Activated T-cell treated with anti-CD3 and anti-CD28 coated beads, Interleukin-2, amount 50 U/mL, for 4 hours (primary cell): Measurements from ENCODE around the gene USP22. TPM values are rescaled to one million over a fixed set of nuclear protein-coding genes. Genes with fewer than 3 reads are reported as not detected.
A peak's percentile ranks its signal among the peaks of the same experiment; 100 is the strongest.

Source experiments
- ATAC-seq, 2 donors: fragments of 200-7000 bp; cut with Tn5 transposase; one replicate each; pipeline ENCODE4 v1.10.0; 2021
- DNase-seq: peaks from one replicate; pipeline ENCODE4 v3.0.0-alpha.2; 2020
- H3K27me3 Mint-ChIP-seq: one replicate; pipeline ENCODE4 v1.8.0; 2021; ENCODE audit warnings: low read depth, mixed read lengths
- H3K36me3 Mint-ChIP-seq: one replicate; pipeline ENCODE4 v1.8.0; 2022; ENCODE audit warnings: mixed read lengths; ENCODE audit not compliant: insufficient read depth
- H3K4me1 Mint-ChIP-seq: one replicate; pipeline ENCODE4 v1.8.0; 2021; ENCODE audit warnings: low read depth, mixed read lengths
- H3K4me3 Mint-ChIP-seq: one replicate; pipeline ENCODE4 v1.8.0; 2021; ENCODE audit warnings: mild to moderate bottlenecking, moderate library complexity, mixed read lengths
- H3K9me3 Mint-ChIP-seq: one replicate; pipeline ENCODE4 v1.8.0; 2021; ENCODE audit warnings: mixed read lengths
- total RNA-seq, 3 donors: library from RNA; stranded (reverse); gene quantifications; one replicate each; pipeline ENCODE4 v1.2.1, GENCODE V29; 2021

USP22 gene
- total RNA-seq, 3 donors from 2014 or later: 112 to 125 (median 124) TPM

DNA sequence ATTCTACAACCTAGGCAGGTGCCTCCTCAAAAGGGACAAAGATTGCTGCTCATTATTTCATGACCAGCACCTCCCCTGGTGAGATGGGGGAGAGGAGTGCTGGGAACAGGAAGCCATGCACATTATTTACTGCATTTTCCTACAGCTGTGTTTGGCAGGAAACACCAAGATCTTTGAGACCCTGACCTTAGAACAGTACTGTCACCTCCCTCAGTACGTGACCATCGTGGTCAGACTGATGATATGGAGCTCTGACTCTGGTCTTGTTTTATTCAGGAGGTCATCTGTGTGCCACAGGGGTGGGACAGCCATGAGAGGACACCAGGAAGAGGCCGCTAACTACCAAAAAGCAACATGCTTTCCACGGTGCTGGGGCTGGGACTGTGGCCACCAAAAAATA lies 37.4 kb downstream of the USP22 start:
- DNase-seq: no peak
- Mint-ChIP-seq H3K4me3 (no peak overlapping the region), H3K27me3 (no peaks in the 10 kb centered on the region), H3K9me3 (no peaks in the 10 kb centered on the region), H3K4me1 (peaks cover 18% of the 10 kb centered on the region), H3K36me3 (peaks cover 44% of the 10 kb centered on the region)
- no peak for ATAC-seq

DNA sequence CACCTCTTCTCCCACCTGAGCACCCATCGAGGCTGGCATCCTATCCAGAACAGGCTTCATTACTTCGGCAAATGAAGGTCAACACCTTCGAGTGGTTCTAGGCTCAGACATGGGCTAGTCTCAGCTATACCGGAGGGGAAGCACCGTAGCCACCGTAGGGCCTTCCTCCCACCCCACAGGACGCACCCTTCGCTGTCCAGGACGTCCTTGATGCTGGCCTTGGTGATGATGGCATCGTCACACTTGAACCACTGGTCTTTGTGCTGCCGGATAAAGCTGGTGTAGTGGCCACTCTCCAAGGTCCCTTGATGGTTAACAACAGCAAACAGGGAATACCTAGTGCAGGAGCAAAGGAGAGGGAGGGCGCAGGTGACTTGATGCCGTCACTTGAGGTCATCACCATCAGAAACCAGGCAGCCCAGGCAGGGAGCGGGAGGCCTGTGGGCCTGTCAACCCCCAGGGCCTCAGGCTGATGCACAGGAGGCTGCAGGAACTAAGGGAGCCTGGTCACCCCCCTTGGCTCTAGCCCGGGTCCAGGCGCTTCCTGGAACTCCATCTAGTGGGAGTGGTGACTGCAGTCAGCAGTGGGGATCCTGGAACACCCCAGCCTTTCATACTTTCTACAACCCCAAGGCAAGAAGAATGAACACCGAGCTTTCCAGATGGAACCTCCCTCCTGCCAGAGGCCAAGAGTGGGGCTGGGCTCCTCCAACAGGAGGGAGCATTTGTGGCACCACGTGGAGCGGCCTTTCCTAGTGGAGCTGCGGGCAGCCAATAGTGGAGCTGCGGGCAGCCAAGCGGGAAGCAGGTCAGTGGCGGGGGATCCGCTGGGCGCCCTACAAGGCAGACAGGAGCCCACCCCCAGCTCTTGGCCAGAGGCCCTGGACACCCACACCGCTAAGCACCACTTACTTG lies 38.5 kb downstream of the USP22 start:
- ATAC-seq (no peak), DNase-seq (no peak)
- Mint-ChIP-seq H3K27me3 (no peaks in the 10 kb centered on the region), H3K4me1 (peaks cover 21% of the 10 kb centered on the region), H3K4me3 (no peak overlapping the region), H3K9me3 (no peaks in the 10 kb centered on the region), H3K36me3 (peaks cover 45% of the 10 kb centered on the region)

DNA sequence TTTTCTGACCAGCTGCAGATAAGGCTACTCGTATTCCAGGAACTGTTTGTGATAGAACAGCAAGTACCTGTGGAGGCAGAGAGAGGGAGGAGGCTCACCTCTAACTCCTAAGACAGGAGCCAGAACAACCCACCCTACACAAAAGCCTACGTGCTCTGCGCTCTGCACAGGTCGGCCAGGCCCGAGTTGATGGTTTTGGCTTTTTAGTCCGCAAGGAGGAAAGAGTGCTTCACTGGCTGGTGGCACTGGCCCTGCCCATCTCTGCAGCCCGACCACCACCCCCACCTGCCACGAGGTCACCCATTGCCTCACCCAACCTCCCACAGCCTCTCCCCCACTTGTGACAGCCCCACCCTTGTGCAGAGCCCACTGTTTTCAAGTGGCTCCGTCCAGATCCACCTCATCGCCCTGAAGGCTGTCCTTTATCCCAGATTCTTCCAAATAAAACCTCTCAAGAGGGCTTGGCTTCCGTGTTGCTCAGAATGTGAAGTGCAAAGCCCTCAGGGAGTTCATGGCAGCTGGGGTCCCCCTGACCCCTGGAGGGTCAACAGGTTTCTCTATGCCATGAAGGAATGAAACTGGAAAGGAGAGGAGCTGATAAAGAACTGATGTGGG lies 39.7 kb downstream of the USP22 start:
- no peak overlapping the region for H3K4me3 Mint-ChIP-seq
- peaks cover 36% of the 10 kb centered on the region for H3K36me3 Mint-ChIP-seq
- no peak for ATAC-seq
- peaks cover 30% of the 10 kb centered on the region for H3K4me1 Mint-ChIP-seq
- DNase-seq: no peak
- no peaks in the 10 kb centered on the region for H3K27me3 Mint-ChIP-seq
- H3K9me3 Mint-ChIP-seq: no peaks in the 10 kb centered on the region

DNA sequence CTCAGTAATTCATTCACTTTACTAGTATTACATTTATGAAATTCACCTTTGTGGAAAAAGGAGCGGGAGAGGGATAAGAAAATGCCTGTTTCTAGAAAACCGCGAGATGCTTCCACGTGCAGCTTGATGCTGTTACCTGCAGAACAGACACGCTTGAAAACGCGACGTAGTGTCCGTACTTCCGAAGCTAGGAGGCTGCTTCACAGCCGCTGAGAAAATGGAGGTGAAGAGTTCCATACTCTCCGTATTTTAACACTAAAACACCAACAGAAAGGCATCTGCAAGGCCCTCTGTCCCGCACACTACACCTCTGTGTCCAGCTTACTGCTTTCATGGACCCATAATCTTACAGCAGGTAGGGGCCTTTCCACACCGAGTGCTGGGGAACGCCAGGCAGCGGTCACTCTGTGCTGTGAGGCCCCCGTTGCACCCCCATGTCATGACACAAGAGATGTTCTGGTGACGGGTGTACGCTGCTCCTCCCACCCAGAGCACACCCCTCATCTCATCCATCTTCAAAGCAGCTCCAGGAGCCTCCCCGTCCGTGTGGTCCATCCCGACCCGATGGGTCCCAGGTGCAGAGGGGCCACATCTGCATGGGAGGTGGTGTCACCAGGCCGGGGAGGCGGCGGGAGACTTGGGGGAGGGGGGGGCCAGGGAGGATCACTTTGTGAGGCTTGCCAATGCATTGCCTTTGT lies 40.4 kb downstream of the USP22 start:
- no peaks in the 10 kb centered on the region for H3K9me3 Mint-ChIP-seq
- ATAC-seq: no peak
- no peak overlapping the region for H3K4me3 Mint-ChIP-seq
- DNase-seq: no peak
- H3K27me3 Mint-ChIP-seq: no peaks in the 10 kb centered on the region
- H3K4me1 Mint-ChIP-seq: peaks cover 30% of the 10 kb centered on the region
- H3K36me3 Mint-ChIP-seq: peaks cover 35% of the 10 kb centered on the region

DNA sequence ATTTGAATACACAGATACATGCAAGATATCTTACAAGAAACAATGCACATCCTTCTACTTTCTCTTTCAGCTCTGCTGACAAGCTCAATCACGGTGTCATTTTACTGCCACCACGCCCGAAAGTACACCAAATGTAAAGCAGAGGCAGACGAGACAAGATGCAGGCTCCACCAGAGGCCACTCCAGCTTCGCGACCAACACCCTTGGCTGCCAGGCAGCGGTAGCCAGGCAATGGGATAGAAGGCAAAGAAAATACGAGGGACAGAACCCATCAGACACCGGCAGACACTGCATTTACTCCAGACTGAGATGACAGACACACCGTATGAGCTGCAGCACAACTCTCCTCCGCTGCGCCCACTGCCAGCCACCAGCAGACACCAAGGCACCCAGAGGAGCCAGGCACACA lies 41.0 kb downstream of the USP22 start:
- Mint-ChIP-seq H3K27me3 (no peaks in the 10 kb centered on the region), H3K9me3 (no peaks in the 10 kb centered on the region), H3K4me1 (peaks cover 30% of the 10 kb centered on the region), H3K4me3 (no peak overlapping the region), H3K36me3 (peaks cover 31% of the 10 kb centered on the region)
- ATAC-seq: peak in 1 of 2 donors; percentile 23
- DNase-seq: no peak

DNA sequence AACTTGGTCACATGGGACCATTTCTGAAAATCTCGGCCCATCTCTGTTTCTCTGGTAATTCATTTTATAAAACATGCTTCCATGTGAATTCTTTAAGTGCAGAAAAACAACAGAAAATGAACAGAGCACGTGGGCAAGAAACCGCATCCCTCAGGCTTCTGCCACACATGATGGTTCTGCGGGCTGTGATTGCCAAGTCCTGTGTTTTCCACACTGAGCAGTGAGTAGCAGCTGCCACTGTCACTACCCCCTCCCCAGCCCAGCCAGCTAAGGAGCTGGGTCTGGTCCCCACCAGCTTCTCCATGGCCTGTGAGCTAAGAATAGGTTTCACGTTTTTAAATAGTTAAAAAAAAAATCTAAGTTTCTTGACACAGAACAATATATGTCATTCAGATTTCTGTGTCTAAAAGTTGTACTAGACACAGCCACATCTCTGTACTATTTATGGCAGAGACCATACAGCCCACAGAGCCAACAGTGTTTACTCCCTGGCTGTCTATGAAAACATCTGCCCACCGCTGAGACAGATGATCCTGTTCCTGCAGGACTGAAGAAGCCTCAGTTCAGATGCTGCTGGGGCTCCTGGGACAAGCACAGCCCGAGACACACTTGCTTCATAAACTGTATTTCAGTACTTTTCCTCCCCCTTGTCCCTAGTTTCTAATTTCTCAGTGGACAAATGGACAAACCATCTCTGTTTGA lies 41.5 kb downstream of the USP22 start:
- H3K4me1 Mint-ChIP-seq: peaks cover 30% of the 10 kb centered on the region
- DNase-seq (no peak), ATAC-seq (no peak)
- peaks cover 27% of the 10 kb centered on the region for H3K36me3 Mint-ChIP-seq
- H3K9me3 Mint-ChIP-seq: no peaks in the 10 kb centered on the region
- H3K4me3 Mint-ChIP-seq: no peak overlapping the region
- H3K27me3 Mint-ChIP-seq: no peaks in the 10 kb centered on the region

DNA sequence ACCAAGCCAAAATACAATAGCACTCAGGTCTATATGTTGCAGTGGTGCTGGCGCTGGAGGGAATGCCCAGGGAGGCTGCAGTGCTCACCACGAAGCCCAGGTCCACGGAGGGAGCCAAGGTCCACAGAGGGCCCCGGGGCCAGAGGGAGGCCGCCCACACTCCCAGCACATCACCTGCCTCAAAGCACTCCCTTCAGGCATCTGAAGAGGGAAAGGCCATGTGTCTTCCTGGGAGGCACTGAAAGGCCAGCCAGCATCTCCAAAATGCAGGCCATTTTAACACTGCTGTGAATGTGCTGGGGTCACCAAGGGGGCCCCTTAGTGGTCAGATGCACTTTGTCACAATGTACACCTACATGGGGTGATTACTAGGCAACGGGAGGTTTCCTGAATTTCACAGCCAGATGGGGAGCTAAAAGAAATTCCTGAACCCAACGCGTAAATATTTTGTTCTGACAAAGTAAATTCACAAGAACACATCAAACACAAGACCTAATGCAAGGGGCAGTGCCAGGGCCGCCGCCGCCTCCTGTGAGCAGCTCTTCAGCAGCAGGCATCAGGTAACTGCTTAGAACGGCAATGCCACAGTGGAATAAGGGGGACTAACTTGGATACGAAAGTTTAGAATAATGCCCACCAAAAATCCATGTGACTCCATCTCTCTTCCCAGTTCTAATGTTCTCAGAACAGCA lies 42.8 kb downstream of the USP22 start:
- no peak for ATAC-seq
- Mint-ChIP-seq H3K27me3 (no peaks in the 10 kb centered on the region), H3K9me3 (no peaks in the 10 kb centered on the region), H3K4me1 (peaks cover 30% of the 10 kb centered on the region), H3K4me3 (no peak overlapping the region), H3K36me3 (peaks cover 16% of the 10 kb centered on the region)
- DNase-seq: no peak

DNA sequence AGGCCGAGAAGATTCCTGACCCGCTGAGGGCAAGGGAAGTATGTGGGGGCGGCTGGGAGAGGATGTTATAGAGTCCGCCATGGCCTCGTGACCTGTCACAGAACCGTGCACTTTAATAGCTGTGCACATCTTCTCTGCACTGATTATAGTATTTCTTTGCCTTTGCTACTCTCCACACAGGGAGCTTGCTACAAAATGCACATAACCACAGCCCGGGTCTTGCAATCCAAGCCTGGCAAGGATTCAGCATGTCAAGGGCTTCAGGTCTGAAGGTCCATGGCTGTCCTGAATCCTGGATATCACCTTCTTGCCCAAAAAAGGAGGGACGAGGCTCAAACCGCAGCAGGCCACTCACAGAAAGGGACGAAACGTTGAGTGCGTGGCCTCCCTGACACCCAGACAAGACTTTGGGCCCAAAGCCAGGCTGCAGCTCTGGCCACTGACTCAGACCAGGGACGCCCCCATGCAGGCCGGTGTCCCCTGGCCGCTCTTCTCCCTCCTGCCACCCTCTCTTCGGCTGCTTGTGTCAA lies 43.7 kb downstream of the USP22 start:
- Mint-ChIP-seq H3K4me3 (no peak overlapping the region), H3K4me1 (peaks cover 30% of the 10 kb centered on the region), H3K27me3 (no peaks in the 10 kb centered on the region), H3K9me3 (no peaks in the 10 kb centered on the region), H3K36me3 (peaks cover 13% of the 10 kb centered on the region)
- ATAC-seq (peak; percentile 16 to 23), DNase-seq (no peak)

DNA sequence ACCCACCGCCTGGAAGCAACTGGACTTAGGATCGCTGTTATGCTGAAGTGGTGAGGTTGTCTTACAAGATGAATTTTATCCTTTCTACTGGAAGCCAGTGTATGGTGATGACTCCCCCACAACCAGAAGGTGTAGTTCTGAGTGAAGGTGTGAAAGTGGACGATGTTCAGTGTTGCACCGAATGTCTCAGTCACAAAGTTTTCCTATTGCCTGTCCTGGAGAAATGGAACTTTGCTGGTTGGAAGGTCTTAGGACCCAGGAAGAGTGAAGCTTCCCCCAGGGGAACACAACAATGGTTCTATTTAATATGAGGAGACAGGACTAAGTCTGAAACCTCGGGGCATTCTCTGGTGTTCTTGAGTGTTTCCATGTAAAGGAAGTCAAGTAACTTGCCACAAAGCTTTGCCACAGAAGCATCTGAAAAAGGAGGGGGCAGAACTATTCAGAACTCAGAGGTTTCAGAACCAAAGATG lies 44.2 kb downstream of the USP22 start:
- Mint-ChIP-seq H3K9me3 (no peaks in the 10 kb centered on the region), H3K27me3 (no peaks in the 10 kb centered on the region), H3K4me3 (no peak overlapping the region), H3K4me1 (peaks cover 30% of the 10 kb centered on the region), H3K36me3 (peaks cover 13% of the 10 kb centered on the region)
- ATAC-seq (peak in 1 of 2 donors; percentile 8), DNase-seq (no peak)

DNA sequence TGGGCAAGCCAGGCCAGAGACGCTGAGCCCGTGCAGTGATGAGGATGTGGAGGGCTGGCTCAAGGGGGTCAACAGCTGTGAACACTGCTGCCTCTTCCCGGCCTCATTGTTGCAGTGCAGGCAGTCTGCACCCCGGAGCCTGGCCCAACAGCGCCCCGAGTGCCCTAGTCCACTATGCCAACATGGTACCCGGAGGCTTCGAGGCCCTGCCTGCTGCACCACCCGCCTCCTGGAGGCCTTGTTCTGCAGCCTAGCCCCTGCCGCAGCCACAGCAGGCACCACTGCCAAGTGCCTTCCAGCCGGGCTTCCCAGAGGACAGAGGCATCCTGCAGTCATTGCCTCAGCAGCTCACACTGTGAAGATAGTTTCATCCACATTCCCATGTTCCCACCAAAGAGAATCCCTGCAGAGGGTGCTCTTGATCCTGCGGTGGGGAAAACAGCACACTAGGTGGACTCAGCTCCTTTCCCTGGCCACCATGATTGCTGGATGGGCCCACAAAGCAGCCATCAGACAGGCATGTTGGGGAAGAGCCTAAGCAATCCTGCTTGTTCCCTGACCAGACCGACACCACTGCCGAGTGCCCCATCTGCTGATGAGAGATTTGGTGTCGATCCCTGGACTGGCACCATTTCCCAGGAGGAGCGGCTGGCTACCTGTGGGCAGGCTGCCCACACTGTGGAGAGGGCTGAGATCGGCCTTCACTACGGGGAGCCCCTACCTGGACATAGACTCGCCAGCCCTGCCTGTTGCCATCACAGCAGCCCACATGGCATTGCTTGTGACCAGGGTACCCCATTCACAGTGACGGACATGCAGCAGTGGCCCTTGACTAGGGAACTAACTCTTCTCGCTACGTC lies 44.9 kb downstream of the USP22 start:
- peaks cover 13% of the 10 kb centered on the region for H3K36me3 Mint-ChIP-seq

DNA sequence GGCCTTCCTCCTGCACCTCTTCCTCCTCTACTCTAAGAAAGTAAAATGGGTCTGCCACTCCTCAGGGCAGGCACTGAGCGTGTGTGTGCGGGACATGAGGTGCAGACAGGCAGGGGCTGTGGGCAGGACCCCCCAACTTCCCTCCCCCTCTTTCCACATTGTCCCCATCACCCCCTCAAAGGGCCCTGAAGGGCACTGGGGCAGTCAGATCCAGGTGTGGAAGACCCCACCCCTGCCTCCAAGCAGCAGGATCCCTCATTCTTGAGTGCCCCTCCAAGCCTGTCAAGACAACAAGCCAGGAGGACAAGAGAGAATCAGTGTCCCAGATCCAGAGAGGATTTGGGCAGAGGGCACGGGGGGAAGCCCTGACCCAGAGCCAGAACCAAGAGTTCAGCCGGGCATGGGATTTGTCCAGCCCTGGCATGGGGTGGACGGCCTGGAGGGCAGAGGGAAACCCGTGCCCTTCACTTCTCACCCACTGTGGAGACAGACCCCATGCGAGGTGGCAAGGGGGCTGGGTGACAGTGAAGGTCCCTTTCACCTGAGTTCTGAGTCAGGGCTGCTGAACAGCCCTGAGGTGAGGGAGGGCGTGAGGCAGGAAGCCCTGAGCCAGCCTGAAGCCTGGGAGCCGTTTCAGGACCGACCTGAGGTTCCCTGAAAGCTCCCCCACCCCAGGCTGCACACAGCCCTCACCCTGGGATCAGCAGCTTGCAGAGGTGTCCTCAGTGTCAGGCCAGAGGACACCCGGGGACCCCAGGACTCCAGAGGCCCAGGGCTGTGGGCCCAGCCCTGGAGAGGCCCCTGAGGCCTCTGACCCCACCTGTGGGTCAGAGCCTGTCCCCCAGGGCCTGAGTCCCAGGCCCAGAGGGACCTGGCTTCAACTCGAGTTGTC lies 45.8 kb downstream of the USP22 start:
- Mint-ChIP-seq H3K4me3 (no peak overlapping the region), H3K4me1 (peaks cover 26% of the 10 kb centered on the region), H3K9me3 (no peaks in the 10 kb centered on the region), H3K36me3 (peaks cover 7% of the 10 kb centered on the region), H3K27me3 (no peaks in the 10 kb centered on the region)
- DNase-seq (no peak), ATAC-seq (no peak)

More for the DNA sequence above, 44.9 kb downstream of the USP22 start:
- Mint-ChIP-seq H3K4me1 (peaks cover 31% of the 10 kb centered on the region), H3K9me3 (no peaks in the 10 kb centered on the region), H3K27me3 (no peaks in the 10 kb centered on the region), H3K4me3 (no peak overlapping the region)
- no peak for DNase-seq
- no peak for ATAC-seq
